HG02870 (cell line): Measurements from ENCODE around the gene RHOB.

ENCODE experiments used
- ATAC-seq: cut with Tn5 transposase; IDR thresholded peaks from one replicate; pipeline ENCODE4 v1.9.1; 2021; ENCODE audit warnings: mild to moderate bottlenecking, moderate library complexity; ENCODE audit not compliant: unreplicated experiment

Gene RHOB

DNA sequence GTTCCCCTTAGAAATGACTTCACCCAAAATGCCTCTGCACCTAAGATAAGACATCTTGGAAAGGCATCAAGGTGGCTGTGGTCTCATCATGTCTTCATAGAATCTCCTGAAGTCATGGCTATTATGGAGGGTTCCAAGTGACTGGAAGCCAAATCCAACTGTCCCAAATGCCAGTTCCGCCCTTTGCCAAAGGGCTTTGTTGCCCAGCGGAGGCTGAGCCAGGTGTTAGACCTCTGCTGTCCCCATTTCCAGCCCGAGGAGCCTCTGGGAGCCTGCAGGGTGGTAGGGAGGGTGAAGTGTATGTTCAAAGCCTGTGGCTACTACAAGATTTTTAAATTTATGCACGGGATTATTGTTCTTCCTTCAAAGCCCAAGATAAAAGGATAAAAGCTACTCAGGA is 25.7 kb downstream of the RHOB start:
- no peak for ATAC-seq

DNA sequence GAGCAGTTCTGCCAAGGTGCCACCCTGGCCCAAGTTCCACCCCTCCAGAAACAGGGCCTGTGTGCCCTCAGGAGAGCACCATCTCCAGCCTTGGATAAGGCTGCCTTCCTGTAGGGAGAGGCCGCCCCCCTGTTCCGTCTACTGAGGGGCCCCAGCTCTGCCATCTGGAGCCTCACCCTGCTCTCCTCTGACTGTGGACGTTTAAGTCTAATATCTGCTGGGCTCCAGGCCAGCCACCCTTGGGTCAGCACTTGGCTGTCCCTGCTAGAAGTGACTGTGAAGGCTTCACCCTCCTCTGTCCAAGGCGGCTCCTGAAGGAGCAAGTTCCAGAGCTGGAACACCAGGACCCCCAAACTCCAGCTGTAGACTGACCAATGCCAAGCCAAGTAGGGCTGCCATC is 26.3 kb downstream of the RHOB start:
- no peak for ATAC-seq

DNA sequence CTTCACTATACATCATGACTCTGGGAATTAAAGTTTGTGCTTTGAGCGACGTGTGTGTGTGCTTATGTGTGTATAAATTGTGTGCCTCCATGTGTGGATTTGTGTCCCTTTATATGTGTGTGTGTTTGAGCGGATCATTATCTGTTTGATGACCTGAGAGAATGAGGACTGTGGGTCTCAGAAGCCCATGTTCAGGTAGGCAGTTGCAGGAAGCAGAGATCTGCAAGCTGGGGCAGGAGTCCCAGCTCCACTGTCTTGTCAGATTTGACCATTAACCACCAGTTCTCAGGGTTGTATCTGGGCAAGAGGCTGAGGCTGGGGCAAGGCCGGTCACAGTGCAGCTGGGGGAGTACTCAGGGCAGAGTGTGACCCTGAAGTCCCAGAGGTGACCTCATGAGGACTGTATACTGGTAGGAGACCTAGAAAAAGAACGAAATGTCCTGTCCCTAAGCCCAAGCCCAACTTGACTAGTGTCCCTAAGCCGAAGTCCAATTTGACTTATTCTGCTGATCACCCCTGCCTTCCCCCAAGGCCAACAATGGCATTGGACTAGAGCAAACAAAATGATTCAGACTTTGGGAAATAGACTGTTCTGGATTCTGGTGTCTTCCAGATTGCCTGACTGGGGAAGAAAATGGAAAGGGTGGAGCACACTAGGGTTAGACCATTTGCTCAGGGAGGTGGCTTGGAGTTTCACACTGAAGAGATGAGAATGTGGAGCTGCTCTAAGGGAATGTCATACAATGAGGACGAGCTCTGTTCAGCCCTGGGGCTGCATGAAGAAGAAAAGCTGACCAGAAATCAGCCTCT is 28.1 kb downstream of the RHOB start:
- ATAC-seq, result no peak

DNA sequence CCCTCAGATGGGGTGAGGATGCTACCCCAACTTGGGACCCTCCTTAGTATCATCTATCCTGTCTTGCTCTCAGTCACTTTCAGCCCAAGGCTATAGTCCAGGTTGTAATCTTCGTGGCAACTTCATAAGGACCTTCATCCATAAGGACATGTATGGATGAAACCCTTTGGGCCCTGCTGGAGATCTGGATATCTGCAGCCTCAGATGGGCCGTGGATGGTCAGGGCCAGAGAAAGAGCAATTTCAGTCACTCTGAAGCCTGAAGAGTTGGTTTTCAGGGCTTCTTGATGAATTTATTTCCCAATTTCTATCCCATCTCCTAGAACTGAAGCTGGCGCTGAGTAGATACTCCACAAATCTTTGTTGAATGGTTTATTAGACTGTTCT is 28.7 kb downstream of the RHOB start:
- ATAC-seq, result no peak

DNA sequence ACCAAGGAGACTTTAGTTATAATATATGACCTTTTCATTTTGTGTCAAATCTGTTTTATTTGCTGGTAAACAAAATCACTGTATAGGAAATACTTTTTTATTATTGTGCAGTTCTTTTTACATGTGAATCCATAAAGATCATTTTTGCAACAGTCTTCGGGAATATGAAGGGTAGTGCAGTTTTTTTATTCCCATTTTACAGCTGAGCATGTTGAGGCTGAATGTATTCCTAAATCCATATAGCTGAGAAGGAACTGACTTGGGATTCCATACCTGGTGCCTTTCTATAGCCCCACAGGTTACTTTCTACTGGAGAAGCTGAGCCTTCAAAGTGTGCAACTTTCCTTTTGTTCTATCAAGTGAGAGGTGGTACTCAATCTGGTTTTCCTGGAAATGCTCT is 29.6 kb downstream of the RHOB start:
- no peak for ATAC-seq

DNA sequence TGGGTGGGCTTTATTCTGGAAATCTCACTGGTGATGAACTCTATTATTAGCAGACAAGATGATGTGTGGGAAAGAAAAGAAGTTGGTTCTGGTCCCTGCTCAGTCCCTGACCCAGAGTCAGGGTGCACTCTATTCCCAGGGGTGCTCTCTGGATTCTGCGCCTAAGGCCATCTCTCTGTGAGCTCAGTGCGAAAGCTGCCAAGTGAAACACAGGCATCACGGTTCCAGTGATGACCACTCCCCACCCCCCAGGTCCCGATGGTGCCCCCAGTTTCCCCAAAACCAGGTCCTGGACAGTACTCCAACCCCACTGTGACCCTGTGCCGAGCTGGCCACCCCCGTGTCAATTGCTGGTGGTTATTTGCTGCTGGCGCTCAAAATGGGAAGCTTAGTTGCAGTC is 30.1 kb downstream of the RHOB start:
- no peak for ATAC-seq

DNA sequence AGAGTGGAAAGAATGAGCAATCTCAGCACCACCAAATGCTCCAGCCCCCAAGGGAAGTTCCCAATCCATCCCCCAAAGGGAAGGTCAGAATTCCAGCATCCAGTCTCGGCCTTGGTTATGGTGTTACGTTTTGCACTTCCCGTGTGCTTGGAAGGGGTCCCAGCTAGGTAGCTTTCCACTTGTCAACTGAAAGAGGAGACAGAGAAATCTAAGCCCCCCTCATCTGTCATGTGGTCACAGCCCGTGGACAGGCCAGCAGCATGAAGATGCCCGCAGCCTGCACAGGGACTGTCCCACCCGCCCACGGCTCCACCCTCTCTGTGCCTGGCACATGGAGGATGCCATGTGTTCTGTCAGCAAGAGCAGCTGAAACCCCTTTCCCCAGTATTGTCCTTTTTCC is 32.1 kb downstream of the RHOB start:
- ATAC-seq, result no peak

DNA sequence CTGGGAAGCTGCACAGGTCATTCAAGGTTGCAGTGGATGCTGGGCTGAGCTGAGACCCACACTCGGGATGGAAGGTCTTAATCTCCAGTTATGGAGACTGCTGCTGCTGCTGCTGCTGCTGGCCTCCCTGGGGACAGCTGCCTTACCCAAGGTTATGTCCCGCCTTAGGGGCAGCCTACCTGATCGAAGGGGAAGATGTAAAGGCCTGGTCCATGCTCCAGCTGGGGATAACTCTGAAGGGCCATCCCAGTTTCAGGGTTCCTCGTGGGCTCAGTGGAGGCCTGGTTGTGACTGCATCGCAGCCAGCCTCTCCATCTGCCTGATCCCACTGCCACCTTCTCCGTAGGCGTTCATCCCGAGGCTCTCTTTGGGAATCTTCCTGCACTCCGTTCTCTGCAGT is 33.0 kb downstream of the RHOB start:
- no peak for ATAC-seq

DNA sequence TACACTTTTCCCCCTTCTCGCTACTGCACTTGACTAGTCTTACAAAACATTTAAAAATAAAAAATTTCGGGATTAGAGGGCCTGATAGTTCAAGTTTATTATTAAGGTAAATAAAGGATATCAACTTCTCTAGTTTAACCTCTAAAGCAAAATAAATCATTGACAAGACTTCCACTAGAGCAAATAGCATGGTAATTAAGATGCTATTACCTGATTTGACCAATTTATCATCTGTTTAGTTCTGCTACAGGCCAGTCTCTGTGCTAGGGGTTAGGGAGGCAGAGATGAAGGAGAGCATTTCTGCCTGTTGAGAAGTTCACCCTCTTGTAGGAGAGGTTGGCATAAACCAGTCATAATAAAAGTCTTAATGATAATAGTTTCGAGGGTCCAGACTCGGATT is 34.0 kb downstream of the RHOB start:
- ATAC-seq, result no peak

DNA sequence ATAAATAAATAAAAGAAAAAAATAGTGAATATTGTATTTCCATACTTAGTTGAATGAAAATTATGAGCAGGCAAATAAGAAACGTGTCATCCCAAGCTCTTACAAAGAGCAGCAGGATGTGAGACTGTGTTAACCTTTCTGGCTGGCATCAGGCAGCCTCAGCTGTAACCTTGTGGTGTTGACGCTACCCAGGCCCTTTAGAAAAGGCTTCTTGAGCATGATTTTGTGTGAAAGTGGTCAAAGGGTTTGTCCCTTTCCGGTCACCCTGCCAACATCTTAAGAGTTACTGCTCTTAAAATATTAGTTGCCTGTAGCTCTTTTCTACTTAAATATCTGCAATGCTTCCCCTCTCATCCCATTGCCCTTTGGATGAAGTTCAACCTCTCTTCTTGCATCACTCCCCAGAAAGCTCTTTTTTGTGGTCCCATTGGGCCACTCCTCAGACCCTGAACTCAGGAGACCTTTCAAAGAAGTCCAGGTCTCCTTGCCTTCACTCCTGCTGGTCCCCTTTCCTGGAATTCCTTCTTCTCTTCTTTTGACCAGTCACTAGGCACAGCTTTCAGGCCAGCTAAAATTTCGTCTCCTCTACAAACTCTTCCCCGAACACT is 35.0 kb downstream of the RHOB start:
- no peak for ATAC-seq

DNA sequence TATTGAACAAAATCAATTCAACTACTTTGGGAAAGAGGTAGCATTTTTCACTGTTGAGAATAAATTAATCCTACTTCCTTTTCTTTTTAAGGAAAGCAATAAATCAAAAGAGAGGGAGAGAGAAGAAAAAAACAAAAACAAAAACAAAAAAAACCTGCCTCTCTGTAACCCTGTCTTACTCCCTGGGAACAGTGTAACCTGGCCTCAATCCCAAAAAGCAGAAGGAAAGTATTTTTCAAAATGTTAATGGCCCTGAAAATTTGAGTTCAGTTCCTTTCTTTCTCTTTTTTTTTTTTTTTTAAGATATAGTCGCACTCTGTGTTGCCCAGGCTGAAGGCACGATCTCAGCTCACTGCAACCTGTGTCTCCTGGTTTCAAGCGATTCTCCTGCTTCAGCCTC is 35.9 kb downstream of the RHOB start:
- ATAC-seq, result no peak

DNA sequence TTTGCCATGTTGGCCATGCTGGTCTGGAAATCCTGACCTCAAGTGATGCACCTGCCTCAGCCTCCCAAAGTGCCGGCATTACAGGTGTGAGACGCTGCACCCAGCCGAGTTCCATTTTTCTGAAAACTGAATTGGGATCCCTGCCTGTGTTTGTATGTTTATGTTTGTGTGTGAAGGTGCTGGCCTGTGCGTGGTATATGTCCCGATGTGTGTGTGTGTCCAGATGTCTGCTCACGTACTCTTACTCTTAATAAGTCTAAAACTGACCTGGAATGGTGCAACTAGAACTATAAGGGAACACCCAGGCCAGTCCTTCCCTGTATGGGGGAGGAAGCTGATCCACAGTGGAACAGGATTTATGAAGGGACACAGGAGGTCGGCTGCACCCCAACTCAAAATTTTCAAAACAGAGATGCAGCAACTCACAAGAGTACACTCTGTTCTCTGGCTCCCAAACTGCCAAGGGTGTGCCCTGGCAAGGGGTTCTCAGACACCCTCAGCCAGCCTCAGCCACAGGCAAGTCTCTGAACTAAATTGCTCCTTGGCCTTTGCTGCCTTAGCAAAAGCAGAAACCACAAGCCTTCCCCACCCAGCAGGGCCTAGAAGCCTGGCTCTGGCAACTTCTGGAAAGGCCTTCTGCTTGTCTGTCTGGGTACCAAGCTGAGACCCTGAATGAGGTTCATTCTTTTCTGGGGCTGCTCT is 36.5 kb downstream of the RHOB start:
- no peak for ATAC-seq

DNA sequence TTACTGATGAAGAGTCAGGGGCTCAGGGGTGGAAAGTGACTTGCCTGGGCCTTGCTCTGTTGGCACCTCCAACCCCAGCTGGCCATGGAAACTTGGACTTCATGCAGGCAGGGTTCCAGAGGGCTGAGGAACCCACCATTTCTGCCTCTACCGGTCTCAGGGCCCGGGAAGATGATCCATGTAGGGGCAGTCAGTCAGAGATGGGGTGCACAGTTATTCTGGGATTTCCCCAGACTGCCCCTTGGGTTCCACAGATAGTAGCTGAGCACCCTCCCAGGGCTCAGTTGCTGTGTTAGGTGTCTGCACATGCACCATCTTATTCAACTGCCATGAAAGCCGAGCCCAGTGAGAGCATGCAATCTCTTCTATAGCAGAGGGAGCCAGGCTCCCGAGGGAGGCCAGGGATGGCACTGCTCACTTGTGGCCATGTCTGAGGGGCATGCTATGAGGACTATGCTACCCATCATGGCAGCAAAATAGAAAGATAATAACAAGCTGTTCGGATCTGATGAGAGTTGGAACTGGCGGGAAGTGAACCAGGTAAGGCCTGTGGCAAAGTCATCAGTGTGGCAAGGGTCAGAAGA is 37.3 kb downstream of the RHOB start:
- ATAC-seq, result no peak

DNA sequence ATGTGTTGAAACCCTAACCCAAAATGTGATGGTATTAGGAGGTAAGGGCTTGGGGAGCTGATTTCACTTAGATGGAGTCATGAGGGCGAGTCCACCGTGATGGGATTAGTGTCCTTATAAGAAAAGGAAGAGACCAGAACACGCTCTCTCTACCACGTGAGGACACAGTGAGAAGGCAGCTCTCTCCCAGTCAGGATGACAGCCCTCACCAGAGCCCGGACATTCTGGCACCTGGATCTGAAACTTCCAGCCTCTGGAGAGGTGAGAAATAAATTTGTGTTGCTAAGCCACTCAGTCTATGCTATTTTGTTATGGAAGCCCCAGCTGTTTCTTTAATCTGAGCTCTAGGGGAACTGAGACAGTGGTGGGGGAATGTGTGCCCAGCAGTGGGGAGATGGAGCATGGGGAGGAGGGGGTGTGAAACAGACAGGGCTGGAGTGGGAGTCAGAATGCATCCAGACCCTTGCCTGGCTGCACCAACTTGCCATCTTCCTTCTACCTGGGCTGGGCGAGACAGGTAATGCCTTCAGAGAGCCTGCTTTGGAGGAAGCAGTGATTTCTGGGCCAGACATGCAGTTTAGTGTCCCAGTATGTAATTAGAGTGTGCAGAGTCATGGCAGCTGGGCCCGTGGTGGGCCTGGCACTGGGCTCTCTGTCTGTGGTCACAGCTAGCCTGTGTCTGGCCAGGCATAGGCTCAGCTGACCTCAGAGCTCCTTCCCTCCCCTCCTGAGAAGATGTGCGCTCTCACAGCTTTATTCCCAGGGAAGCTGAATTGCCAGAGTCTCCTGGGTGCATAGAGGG is 38.1 kb downstream of the RHOB start:
- no peak for ATAC-seq

DNA sequence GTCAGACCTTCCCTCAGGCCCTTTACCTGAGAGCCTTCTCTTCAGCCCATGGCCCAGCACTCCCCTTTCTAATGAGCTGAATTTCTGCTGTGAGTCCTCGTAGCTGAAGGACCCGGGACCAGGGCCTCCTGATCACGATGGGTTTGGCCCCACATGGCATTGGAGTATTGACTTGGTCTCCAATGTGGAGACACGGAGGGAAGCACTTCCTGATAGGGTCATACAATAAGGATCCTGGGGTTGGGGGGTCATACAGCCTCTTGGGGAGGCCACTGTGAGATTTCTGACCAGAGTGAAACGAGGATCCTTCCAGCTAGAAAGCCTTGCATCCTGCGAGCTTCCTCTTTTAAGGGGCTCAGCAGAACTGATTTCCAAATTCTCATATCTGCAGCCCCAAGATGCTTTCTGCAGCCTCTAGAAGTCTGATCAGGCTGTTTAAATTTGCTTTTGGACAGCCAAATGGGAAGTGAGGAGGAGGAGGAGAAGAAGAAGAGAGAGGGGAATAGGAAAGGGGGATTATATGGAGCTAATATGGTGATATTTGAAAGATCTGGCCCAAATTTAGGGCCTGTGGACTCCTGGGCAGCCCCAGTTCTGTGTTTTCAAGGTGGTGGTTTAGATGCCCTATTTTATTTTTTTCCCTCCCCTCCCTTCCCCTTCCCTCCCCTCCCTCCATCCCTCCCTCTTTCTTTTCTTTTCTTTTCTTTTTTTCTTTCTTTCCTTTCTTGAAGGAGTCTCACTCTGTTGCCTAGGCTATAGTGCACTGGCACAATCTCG is 38.9 kb downstream of the RHOB start:
- no peak for ATAC-seq

DNA sequence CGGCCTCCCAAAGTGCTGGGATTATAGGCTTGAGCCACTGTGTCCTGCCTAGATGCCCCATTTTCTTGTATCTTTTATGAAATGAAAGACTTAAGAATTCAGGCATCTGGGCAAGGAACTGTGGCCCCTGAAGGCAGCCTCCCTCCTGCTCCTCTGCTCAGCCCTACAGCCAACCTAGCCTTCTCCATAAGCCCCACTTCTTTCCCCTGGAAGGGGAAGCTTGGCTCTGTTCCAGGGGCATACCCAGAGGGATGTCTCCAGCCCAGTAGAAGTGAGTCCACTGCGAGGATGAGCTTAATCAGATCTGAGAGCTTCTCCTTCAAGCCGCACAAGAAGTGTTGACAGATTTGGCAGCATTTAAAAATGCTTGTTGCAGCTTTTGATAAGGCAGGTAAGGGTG is 39.7 kb downstream of the RHOB start:
- ATAC-seq, result no peak

DNA sequence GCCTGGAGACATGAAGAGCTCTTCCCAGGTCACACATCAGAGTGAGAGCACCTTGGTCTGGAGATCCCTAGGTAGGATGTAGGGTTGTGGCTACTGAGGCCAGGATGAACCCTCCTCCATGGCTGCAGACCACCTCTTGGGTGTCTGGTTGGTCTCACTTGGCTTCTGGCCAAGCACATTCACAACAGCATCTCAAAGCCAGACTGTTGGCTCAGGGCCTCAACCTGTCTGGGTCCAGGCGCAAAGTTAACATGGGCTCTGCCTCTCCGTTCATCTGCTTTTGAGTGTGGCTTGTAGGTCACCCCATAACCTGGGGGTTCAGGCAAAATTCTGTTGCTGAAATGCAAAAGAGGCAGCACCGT is 40.1 kb downstream of the RHOB start:
- no peak for ATAC-seq

DNA sequence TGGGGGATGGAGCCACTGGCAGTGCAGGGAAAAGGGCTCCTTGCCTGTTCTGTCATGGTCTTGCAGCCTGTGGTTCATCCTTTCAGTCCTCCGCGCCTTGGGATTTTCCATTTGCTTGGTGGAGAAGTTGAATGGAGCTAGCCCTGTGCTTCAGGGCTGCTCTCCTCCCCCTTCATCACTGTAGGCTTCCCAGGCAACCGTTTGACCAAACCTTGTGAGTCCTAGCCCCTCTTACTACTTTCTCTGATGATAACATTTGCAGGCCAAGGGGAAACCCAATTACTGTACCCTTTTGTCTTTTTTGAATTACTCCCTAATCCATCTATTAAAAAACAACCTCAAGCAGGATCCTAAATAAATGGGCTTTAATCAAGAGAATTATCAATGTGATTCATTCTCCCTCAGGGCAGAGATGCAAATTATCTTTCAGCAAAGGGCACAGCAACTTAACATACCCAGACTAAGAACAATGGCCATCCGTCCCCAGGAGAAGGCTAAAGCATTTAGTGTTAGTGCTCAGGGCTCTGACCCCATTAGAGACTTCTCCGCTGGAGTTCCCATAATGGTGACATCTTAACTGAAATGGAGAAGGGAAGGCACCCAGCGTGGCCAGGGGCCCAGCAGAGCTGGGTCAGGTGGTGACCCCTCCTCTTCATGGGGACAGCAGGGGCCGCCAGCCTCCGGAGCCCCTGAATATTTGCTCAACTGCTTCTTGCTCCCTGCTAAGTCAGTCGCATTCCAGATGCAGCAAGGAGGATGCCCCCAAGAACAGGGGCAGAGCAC is 40.7 kb downstream of the RHOB start:
- ATAC-seq, result no peak

DNA sequence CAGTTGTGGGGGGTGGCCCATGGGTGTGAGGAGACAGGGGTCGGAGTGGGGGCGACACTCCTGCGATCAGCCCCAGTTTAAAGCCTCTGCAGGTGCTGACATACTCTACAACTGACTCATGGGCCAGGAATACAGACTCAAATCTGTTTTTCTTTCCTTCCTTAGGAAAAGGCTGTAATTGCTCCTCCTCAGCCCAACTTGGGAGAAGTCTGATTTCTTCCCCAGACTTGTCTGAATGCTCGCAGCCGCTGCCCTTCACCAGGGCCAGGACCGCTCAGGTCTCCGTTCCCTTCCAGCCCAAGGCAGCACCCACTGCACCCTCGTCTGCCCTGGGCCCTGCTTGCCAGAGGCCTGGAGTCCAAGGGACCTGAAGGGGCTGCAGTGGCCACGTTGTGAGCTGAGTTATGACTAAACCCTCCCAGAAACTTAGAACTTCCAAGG is 41.3 kb downstream of the RHOB start:
- ATAC-seq, result no peak

DNA sequence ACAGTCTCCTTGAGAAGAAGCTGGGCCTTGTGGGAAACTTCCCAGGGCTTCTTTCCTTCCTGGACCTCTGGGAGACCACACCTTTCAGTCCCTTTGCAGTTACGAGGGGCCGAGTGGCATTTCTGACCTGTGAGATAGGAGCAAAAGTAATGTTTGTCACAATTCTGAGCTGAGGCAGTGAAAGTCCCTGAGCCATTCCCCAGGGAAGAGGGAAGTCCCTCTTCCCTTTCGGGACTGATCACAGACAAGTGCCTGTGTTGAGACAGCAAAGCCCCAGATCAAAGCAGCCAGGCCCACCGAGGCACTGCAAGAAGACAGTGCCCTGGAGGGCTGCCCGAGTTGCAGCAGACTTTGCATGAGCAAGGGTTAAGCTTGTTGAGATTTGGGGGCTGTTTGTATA is 41.9 kb downstream of the RHOB start:
- ATAC-seq, result no peak
